ENCODE measurements around the gene MS4A6A. TPM values are rescaled to one million over a fixed set of nuclear protein-coding genes. Genes with fewer than 3 reads are reported as not detected.
"Not testable (repeated sequence)": the region's sequence is repeated elsewhere in the genome, so short reads cannot be mapped to it uniquely, and the experiment has no call there.

The MS4A6A gene
- polyA plus RNA-seq, 4 donors, result 13.9 to 16.9 (median 15.5) TPM

DNA sequence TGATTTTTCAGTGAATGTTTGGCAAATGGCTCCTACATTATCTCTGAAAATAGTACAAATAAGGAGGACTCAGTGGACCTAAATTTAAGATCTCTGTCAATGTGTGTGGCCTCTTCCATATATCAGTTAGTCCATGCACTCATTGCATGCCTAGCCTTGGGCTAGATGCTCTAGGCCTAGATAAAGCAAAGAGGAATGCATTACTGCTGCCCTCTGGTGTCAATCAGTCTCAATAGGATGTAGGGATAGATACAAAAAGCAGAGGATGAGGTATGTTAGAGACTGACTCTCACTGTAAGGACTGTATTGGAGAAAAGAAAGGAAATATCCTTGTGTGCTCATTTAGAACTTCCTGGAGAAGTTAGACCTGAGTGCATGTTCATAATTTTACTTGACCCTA is 52.4 kb downstream of the MS4A6A start:
- DNase-seq (ENCODE audit: low read depth in 4 of 4, low spot score in 3 of 4), result no peak

DNA sequence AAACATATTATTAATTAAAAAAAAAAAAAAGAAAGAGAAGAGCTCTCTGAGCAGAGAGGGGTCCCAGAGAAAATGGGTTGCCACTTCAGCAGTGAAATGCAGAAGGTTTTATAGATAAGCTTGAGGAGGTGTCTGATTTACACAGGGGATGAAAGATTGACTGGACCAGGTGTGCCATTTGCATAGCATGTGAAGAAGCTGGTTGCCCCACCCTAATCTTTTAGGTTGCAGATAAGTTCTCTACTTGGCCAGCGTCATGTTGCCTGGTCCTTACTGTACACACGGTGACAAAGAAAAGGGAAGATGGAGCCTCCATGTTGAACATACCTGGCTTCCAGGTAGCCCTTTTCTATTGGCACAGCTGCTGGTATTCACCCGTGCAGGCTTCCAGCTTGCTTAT is 53.0 kb downstream of the MS4A6A start:
- no peak for DNase-seq (ENCODE audit: low read depth in 4 of 4, low spot score in 3 of 4)

- not testable (repeated sequence) for DNase-seq (ENCODE audit: low read depth in 4 of 4, low spot score in 3 of 4)
These were observed 54.0 kb downstream of the MS4A6A start for GRCh38 chr11:60128866-60129265.

DNA sequence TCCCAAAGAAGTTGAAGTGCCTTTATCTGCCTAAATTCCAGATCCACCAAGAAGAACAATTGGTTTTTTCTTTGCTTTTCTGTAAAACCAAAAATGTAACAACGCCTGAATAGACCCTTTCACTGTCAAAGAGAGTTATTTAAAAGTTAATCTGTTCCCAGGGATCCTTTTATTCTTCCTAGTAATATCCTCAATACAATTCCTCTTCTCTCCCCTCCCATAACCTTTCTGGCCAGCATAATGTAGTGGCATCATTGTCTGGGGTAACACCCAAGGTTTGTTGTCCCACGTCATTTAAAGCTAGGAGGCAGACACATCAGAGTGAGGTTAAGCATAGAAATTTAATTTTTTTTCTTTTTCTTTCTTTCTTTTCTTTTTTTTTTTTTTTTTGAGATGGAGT is 54.5 kb downstream of the MS4A6A start:
- no peak for DNase-seq (ENCODE audit: low read depth in 4 of 4, low spot score in 3 of 4)

- DNase-seq (ENCODE audit: low read depth in 4 of 4, low spot score in 3 of 4), result no peak
These were observed 55.5 kb downstream of the MS4A6A start for GRCh38 chr11:60127311-60127811.

GRCh38 chr11:60125956-60126585 is 56.8 kb downstream of the MS4A6A start:
- DNase-seq (ENCODE audit: low read depth in 4 of 4, low spot score in 3 of 4), result no peak

DNA sequence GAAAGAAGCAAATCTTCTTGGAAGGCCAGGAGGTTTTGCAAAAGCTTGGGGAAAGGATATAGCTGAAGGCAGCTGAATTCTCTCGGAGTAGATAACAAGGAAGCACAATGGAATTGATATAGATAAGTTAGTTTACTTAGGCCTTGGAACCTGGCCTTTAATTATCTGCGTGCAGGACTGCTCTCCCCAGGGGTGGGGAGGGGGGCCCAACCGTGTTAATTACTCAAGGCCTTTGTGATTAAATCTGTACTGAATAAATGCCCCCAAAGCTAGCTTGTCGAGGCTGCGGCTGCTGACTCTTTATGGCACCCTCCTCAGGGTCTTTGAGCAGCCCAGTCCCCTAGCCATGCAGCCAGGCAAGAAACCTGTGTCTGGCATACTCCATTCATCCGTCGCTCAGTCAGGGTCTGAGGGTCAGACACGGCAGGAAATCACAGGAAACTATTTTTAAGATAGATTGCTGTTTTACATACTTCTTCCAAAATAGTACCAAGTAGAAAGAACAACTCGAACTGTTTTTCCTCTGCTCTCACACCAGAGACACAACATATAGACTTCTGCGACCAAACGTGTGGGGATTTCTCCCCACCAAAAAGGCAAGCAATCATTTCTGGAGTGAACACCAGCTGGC is 58.0 kb downstream of the MS4A6A start:
- no peak for DNase-seq (ENCODE audit: low read depth in 4 of 4, low spot score in 3 of 4)

Other genes with a start within 250 kb of the MS4A6A start
- gene OOSP1, start 244.7 kb downstream of the MS4A6A start, polyA plus RNA-seq (ENCODE audit: insufficient read length in 4 of 4), result under 1 TPM; 0.12 to 0.43 (median 0.30) TPM
- not detected for gene OOSP4A, start 219.1 kb downstream of the MS4A6A start, polyA plus RNA-seq (ENCODE audit: insufficient read length in 4 of 4)
- gene OOSP4B, start 165.9 kb downstream of the MS4A6A start, polyA plus RNA-seq (ENCODE audit: insufficient read length in 4 of 4), result not detected
- not detected for gene OOSP2, start 142.7 kb downstream of the MS4A6A start, polyA plus RNA-seq (ENCODE audit: insufficient read length in 4 of 4)
- gene MS4A3, start 126.4 kb downstream of the MS4A6A start, polyA plus RNA-seq (ENCODE audit: insufficient read length in 4 of 4), result 1 to 10 TPM in 1 of 4 donors, under 1 TPM in 3; 0.55 to 1.2 (median 0.62) TPM
- gene MS4A2, start 94.4 kb downstream of the MS4A6A start, polyA plus RNA-seq (ENCODE audit: insufficient read length in 4 of 4), result under 1 TPM in 1 of 4 donors, not detected in 3; 0.04 TPM
- gene MS4A4E, start 60.1 kb upstream of the MS4A6A start, polyA plus RNA-seq (ENCODE audit: insufficient read length in 4 of 4), result 1 to 10 TPM in 1 of 4 donors, under 1 TPM in 3; 0.64 to 1.2 (median 0.74) TPM
- 1 to 10 TPM; 4.4 to 7.5 (median 7.3) TPM for gene MS4A4A, start 97.6 kb upstream of the MS4A6A start, polyA plus RNA-seq (ENCODE audit: insufficient read length in 4 of 4)
- not detected for gene MS4A6E, start 144.2 kb upstream of the MS4A6A start, polyA plus RNA-seq (ENCODE audit: insufficient read length in 4 of 4)
- gene MS4A7, start 195.4 kb upstream of the MS4A6A start, polyA plus RNA-seq (ENCODE audit: insufficient read length in 4 of 4), result 1 to 10 TPM; 1.6 to 7.7 (median 5.9) TPM
- under 1 TPM; 0.13 to 0.23 (median 0.17) TPM for gene MS4A14, start 213.4 kb upstream of the MS4A6A start, polyA plus RNA-seq (ENCODE audit: insufficient read length in 4 of 4)
- not detected for gene MS4A5, start 246.5 kb upstream of the MS4A6A start, polyA plus RNA-seq (ENCODE audit: insufficient read length in 4 of 4)

Data from right renal pelvis (tissue), 4 donors.